Activated CD8-positive, alpha-beta T cell treated with anti-CD3 and anti-CD28 coated beads, Interleukin-2, amount 10 ng/mL, durations not matched to agents 7 days and 5 days (primary cell): Measurements from ENCODE around the gene CCDC183. TPM values are rescaled to one million over a fixed set of nuclear protein-coding genes. Genes with fewer than 3 reads are reported as not detected.
"Not testable (repeated sequence)": the region's sequence is repeated elsewhere in the genome, so short reads cannot be mapped to it uniquely, and the experiment has no call there.

Experiments used
- ATAC-seq: fragments of 150-1000 bp; cut with Tn5 transposase; one replicate; pipeline ENCODE4 v1.10.0; 2021; ENCODE audit warnings: moderate library complexity
- CTCF ChIA-PET: fragments of 350-600 bp; sonication (Branson Sonifier 250); formaldehyde crosslinking; loops from one replicate; lab custom pipeline; 2021; ENCODE audit warnings: antibody characterized with exemption; lab: Charles Lee
- POLR2A ChIA-PET: fragments of 350-600 bp; sonication (Branson Sonifier 250); formaldehyde crosslinking; loops from one replicate; lab custom pipeline; 2021; ENCODE audit warnings: antibody characterized with exemption; lab: Charles Lee
- DNase-seq: peaks from one replicate; pipeline ENCODE4 v3.0.0-alpha.2; 2020
- H3K27ac Mint-ChIP-seq: one replicate; pipeline ENCODE4 v1.8.0; 2021; ENCODE audit warnings: mild to moderate bottlenecking, mixed read lengths
- H3K27me3 Mint-ChIP-seq: one replicate; pipeline ENCODE4 v1.8.0; 2021; ENCODE audit warnings: low read depth, mixed read lengths
- H3K36me3 Mint-ChIP-seq: one replicate; pipeline ENCODE4 v1.8.0; 2021; ENCODE audit warnings: low read depth, mixed read lengths
- H3K4me1 Mint-ChIP-seq: one replicate; pipeline ENCODE4 v1.8.0; 2021; ENCODE audit warnings: low read depth, mixed read lengths
- H3K4me3 Mint-ChIP-seq: one replicate; pipeline ENCODE4 v1.8.0; 2021; ENCODE audit warnings: mild to moderate bottlenecking, mixed read lengths
- H3K9me3 Mint-ChIP-seq: one replicate; pipeline ENCODE4 v1.8.0; 2022; ENCODE audit warnings: mixed read lengths; ENCODE audit not compliant: insufficient read depth
- total RNA-seq, 2 experiments: library from RNA; stranded (reverse); gene quantifications; one replicate each; pipeline ENCODE4 v1.2.3, GENCODE V29; 2021

CCDC183 gene
- total RNA-seq, 2 experiments from 2014 or later, result 0.26 to 0.44 TPM

DNA sequence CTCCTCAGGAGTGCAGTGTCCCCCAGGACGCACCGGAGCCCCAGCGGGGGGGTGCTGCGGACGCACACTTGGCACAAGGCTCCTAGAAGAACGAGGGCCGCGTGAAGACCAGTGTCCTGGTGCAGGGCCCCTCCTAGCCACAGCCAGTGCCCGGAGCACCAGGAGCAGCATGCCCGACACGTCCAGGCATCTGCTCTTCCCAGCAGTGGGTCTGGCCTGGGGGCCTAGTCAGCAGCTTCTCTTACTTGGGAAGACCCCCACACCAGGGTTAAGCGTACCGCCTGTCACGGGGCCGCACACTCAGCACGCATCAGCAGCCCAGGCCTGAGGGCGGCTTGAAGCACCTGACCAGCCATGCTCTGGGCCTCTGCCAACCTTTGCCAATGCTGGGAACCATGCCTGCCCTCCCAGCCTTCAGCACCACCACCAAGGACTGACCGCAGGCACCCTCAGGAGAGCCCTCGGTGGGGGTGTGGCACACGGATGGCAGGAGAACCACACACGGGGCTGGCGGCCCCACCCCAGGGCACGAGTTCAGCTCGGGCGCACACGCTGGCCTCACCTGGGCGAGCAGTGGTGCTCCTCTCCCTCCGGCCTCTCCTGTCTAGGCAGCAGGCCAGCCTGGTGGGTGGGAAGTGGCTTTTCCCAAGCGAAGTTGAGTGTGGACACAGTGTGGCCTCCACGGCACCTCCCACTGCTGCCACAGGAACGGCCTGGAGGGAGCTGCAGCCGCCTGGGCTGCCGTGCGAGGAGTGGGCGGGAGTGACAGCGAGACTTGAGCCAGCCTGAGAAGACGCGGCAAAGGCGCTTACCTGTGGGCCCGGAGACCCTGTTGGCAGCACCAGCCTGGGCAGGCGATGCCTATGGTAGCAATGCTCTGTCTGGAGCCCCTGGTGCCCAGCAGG is 34.1 kb downstream of the CCDC183 start:
- Mint-ChIP-seq H3K27ac (no peak overlapping the region), H3K27me3 (no peaks in the 10 kb centered on the region), H3K36me3 (peaks cover 15% of the 10 kb centered on the region), H3K4me3 (no peak overlapping the region), H3K9me3 (no peaks in the 10 kb centered on the region), H3K4me1 (no peaks in the 10 kb centered on the region)
- CTCF ChIA-PET, result no interaction called here
- ATAC-seq (no peak), DNase-seq (no peak)
- POLR2A ChIA-PET, result no interaction called here

- ATAC-seq, result no peak
Observed at GRCh38 chr9:136831002-136831719, 35.0 kb downstream of the CCDC183 start.

DNA sequence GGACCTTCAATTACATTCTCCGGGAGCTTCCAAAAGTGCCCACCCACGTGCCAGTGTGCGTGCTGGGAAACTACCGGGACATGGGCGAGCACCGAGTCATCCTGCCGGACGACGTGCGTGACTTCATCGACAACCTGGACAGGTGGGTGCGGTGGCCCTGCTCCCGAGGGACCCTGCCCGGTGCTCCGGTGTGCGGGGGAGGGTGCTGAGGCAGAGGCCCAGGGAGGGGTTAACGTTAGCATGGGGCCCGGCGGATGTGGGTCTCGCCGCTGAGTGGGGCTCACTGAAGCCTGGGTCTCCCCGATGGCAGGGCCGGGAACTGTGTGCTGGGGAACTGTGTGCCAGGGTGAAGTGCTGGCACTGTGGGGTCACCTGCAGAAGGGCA is 35.6 kb downstream of the CCDC183 start:
- ATAC-seq, result no peak
- POLR2A ChIA-PET, result no interaction called here

More at GRCh38 chr9:136831002-136831719, 35.0 kb downstream of the CCDC183 start:
- Mint-ChIP-seq H3K36me3 (peaks cover 12% of the 10 kb centered on the region), H3K4me1 (no peaks in the 10 kb centered on the region), H3K27me3 (no peaks in the 10 kb centered on the region), H3K4me3 (no peak overlapping the region), H3K9me3 (no peaks in the 10 kb centered on the region), H3K27ac (no peak overlapping the region)
- ChIA-PET POLR2A (no interaction called here), CTCF (no interaction called here)
- DNase-seq, result no peak

GRCh38 chr9:136832581-136832980 is 36.4 kb downstream of the CCDC183 start:
- Mint-ChIP-seq H3K4me1 (no peaks in the 10 kb centered on the region), H3K9me3 (no peaks in the 10 kb centered on the region), H3K27ac (no peak overlapping the region), H3K4me3 (no peak overlapping the region), H3K36me3 (peaks cover 12% of the 10 kb centered on the region), H3K27me3 (no peaks in the 10 kb centered on the region)
- DNase-seq, result no peak
- CTCF ChIA-PET, result interaction anchor here (1.5 kb wide), 1 partner anchor 10 kb away, joined by 3 read pairs; the partner anchor contains the start of gene AJM1
- POLR2A ChIA-PET, result no interaction called here
- ATAC-seq, result no peak

More for the DNA sequence above, 35.6 kb downstream of the CCDC183 start:
- H3K9me3 Mint-ChIP-seq, result no peaks in the 10 kb centered on the region
- no peaks in the 10 kb centered on the region for H3K27me3 Mint-ChIP-seq
- peaks cover 12% of the 10 kb centered on the region for H3K36me3 Mint-ChIP-seq
- CTCF ChIA-PET, result no interaction called here
- no peak overlapping the region for H3K27ac Mint-ChIP-seq
- no peak overlapping the region for H3K4me3 Mint-ChIP-seq
- DNase-seq, result no peak
- H3K4me1 Mint-ChIP-seq, result no peaks in the 10 kb centered on the region

GRCh38 chr9:136833381-136834048 is 37.4 kb downstream of the CCDC183 start:
- DNase-seq, H3K9me3 Mint-ChIP-seq, ATAC-seq, H3K4me1 Mint-ChIP-seq, H3K27me3 Mint-ChIP-seq, POLR2A ChIA-PET, H3K27ac Mint-ChIP-seq, H3K4me3 Mint-ChIP-seq: not testable (repeated sequence)
- CTCF ChIA-PET, result interaction anchor here (1.5 kb wide), 1 partner anchor 9 kb away, joined by 3 read pairs; the partner anchor contains the start of gene AJM1
- peaks cover 15% of the 10 kb centered on the region for H3K36me3 Mint-ChIP-seq

DNA sequence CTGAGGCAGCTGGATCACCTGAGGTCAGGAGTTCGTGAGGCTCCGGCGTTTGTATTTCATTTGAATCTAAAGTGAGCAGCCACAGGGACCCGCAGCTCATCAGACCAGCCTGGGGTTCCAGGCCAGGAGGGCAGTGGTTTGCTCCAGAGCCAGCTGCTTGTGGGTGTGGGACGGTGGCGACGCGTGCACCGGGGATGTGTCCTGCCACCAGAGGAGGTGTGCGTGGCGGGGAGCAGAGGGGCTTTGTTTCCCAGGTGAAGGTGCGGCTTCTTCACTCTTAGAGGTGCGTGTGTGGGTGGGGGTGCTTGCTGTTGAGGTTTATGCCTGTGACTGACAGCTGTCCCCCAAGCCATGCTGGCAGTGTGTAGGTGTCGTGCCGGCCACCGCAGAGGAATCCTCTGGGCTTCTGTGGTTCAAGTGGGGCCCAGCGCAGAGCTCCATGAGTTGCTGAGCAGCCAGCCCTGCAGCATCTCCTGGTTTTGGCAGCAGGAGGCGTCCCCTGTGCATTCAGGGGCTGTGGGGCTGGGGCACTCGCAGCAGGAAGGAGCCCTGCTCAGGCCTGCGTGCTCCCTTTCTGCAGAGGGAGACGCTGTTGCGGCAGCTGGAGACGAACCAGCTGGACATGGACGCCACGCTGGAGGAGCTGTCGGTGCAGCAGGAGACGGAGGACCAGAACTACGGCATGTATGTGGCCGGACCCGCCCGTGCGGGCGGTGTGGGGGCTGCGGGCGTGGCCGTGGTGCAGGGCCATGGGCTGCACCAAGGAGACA is 39.2 kb downstream of the CCDC183 start:
- Mint-ChIP-seq H3K4me3 (no peak overlapping the region), H3K36me3 (peaks cover 12% of the 10 kb centered on the region), H3K27ac (no peak overlapping the region), H3K4me1 (no peaks in the 10 kb centered on the region), H3K9me3 (no peaks in the 10 kb centered on the region), H3K27me3 (no peaks in the 10 kb centered on the region)
- ATAC-seq (no peak), DNase-seq (no peak)
- POLR2A ChIA-PET, result interaction anchor here (0.6 to 1.0 kb wide), 2 partner anchors 10 to 12 kb away, joined by 3 read pairs; no protein-coding TSS in a partner anchor
- CTCF ChIA-PET, result no interaction called here

GRCh38 chr9:136835932-136836904 is 40.1 kb downstream of the CCDC183 start:
- no peak overlapping the region for H3K27ac Mint-ChIP-seq
- POLR2A ChIA-PET, result interaction anchor here (1.0 kb wide), 1 partner anchor 13 kb away, joined by 3 read pairs; no protein-coding TSS in a partner anchor

DNA sequence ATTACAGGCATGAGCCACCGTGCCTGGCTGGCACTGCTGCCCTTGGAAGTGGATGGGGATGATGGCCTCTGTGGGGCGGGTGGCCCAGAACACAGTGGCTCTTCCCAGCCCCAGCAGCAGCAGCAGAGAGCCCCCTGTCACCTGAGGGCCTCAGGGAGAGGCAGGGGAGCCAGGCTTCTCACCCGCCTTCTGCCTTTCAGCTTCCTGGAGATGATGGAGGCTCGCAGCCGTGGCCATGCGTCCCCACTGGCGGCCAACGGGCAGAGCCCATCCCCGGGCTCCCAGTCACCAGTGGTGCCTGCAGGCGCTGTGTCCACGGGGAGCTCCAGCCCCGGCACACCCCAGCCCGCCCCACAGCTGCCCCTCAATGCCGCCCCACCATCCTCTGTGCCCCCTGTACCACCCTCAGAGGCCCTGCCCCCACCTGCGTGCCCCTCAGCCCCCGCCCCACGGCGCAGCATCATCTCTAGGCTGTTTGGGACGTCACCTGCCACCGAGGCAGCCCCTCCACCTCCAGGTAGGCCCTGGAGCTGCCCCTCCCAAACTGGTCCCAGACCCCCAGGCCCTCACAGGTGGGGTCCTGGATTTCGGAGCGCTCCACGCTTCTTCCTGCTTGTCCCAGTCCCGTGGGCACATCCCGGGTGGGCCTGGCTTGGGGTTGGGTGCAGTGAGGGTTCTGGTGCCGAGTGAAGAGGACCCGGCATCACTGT is 41.2 kb downstream of the CCDC183 start:
- Mint-ChIP-seq H3K9me3 (no peaks in the 10 kb centered on the region), H3K4me1 (peaks cover 5% of the 10 kb centered on the region), H3K27me3 (no peaks in the 10 kb centered on the region), H3K4me3 (no peak overlapping the region), H3K36me3 (peaks cover 12% of the 10 kb centered on the region), H3K27ac (no peak overlapping the region)
- ATAC-seq, result no peak
- ChIA-PET POLR2A (no interaction called here), CTCF (no interaction called here)
- DNase-seq, result no peak

More at GRCh38 chr9:136835932-136836904, 40.1 kb downstream of the CCDC183 start:
- DNase-seq, result no peak
- Mint-ChIP-seq H3K9me3 (no peaks in the 10 kb centered on the region), H3K27me3 (no peaks in the 10 kb centered on the region), H3K36me3 (peaks cover 12% of the 10 kb centered on the region), H3K4me1 (no peaks in the 10 kb centered on the region), H3K4me3 (no peak overlapping the region)
- CTCF ChIA-PET, result no interaction called here
- no peak for ATAC-seq

GRCh38 chr9:136837856-136838277 is 41.7 kb downstream of the CCDC183 start:
- H3K27ac Mint-ChIP-seq, H3K4me1 Mint-ChIP-seq, CTCF ChIA-PET, DNase-seq, ATAC-seq, H3K9me3 Mint-ChIP-seq, H3K4me3 Mint-ChIP-seq, POLR2A ChIA-PET, H3K27me3 Mint-ChIP-seq: not testable (repeated sequence)
- peaks cover 10% of the 10 kb centered on the region for H3K36me3 Mint-ChIP-seq
